HG03139 (cell line): Measurements from ENCODE around the gene C20orf96.
"Not testable (repeated sequence)": the region's sequence is repeated elsewhere in the genome, so short reads cannot be mapped to it uniquely, and the experiment has no call there.

ENCODE experiments used
- ATAC-seq: cut with Tn5 transposase; IDR thresholded peaks from one replicate; pipeline ENCODE4 v1.9.1; 2021; ENCODE audit not compliant: unreplicated experiment

The C20orf96 gene

DNA sequence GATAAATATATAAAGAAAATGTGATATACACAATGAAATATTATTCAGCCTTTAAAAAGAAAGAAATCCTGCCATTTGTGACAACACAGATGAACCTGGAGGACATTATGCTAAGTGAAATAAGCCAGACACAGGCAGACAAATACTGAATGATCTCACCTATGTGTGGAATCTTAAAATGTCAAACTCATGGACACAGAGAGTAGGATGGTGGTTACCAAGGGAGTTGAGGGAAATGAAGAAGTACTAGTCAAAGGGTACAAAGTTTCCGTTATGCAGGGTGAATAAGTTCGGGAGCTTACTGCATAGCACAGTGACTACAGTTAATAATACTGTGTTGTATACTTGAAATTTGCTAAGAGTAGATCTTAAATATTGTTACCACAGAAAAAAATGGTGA lies 47.6 kb downstream of the C20orf96 start:
- ATAC-seq, result no peak

- no peak for ATAC-seq
Observed at GRCh38 chr20:237929-238328, 52.6 kb downstream of the C20orf96 start.

GRCh38 chr20:237489-237888 lies 53.1 kb downstream of the C20orf96 start:
- ATAC-seq, result no peak

- no peak for ATAC-seq
Observed at GRCh38 chr20:235891-236290, 54.7 kb downstream of the C20orf96 start.

DNA sequence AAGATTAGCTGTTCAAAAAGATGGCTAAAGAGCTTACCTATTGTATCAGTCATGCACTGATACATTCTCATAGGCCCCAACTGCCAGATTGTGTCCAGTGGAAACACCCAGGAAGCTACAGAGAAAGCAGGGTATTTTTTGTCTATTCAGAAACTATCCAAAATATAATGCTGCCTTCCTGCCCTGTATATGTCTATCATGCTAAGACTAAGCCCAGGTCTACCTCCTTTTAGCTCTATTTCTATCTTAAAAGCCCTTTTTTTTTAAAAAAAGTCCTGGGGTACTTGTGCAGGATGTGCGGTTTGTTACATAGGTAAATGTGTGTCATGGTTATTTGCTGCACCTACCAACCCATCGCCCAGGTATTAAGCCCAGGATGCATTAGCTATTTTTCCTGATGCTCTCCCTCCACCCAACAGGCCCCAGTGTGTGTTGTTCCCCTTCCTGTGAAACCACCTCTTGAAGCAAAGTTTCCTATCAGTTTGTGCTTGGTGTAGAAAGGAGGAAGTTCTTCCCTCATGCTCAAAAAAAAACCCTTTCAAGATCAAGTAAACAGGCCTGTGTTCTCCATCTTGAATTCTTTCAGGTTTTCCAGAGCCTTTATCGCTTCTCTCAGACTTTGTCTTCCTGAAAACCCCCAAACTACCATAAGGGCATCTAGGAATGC lies 63.0 kb downstream of the C20orf96 start:
- ATAC-seq, result no peak

DNA sequence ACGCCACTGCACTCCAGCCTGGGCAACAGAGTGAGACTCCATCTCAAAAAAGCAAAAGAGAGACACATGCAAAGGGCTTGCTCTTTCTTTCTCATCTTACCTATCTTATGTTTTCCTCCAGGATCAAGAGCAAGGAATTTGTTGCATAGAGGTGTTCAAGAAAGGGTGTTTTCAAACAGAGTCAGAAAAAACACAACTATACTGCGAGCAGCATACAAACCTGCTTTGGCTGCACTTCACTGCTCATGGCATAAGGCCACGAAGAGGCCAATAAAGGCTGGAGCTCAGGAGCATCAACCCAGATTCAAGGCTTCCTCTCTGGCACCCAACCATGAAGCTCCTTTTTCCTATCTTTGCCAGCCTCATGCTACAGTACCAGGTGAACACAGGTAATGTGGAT lies 63.6 kb downstream of the C20orf96 start, which contains the start of gene DEFB129:
Gene DEFB129, plus strand, starts transcription at position 301 of the 400 bp plus-strand sequence. Its CDS starts 31 bp downstream, at position 332.
- no peak for ATAC-seq

DNA sequence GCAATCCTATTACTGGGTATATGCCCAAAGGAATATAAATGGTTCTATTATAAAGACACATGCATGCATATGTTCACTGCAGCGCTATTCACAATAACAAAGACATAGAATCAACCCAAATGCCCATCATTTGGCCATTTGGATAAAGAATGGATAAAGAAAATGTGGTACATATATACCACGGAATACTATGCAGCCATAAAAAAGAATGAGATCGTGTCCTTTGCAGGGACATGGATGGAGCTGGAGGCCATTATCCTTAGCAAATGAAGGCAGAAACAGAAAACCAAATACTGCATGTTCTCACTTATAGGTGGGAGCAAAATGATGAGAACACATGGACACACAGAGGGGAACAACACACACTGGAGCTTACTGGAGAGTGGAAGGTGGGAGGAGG lies 64.7 kb downstream of the C20orf96 start:
- not testable (repeated sequence) for ATAC-seq

- no peak for ATAC-seq
Observed at GRCh38 chr20:221258-221830, 69.2 kb downstream of the C20orf96 start.
